Breast epithelium (tissue), 3 donors: Measurements from ENCODE around the gene CDC34.

Source experiments
- CTCF ChIP-seq, 3 donors: fragments of 450-650 bp; IDR thresholded peaks; one replicate each; pipeline ENCODE4 v1.5.1; 2016 to 2017; ENCODE audit warnings: antibody characterized with exemption in 3 of 3, mild to moderate bottlenecking in 3 of 3, moderate library complexity in 3 of 3
- POLR2A ChIP-seq: fragments of 450-650 bp; IDR thresholded peaks from one replicate; pipeline ENCODE4 v1.6.1; 2016; ENCODE audit warnings: antibody characterized with exemption, mild to moderate bottlenecking, moderate library complexity
- POLR2AphosphoS5 ChIP-seq, 3 donors: sonication (generic); formaldehyde crosslinking; IDR thresholded peaks; one replicate each; pipeline ENCODE4 v1.6.1; 2017; ENCODE audit warnings: antibody characterized with exemption in 3 of 3

GRCh38 chr19:514166-514663, 17.3 kb upstream of the CDC34 start:
- no peak for TF ChIP-seq CTCF (IDR thresholded peaks at IDR 0.05)
- no peak for TF ChIP-seq POLR2AphosphoS5 (IDR thresholded peaks at IDR 0.05)
- no peak for TF ChIP-seq POLR2A
